NB4 (cell line): ENCODE measurements around the gene TACR1.

Source experiments
- MYC ChIP-seq: IDR thresholded peaks from 2 replicates; pipeline ENCODE4 v1.6.1; 2011; ENCODE audit warnings: low read depth, low read length
- POLR2A ChIP-seq: IDR thresholded peaks from 2 replicates; pipeline ENCODE4 v1.6.1; 2011; ENCODE audit warnings: mild to moderate bottlenecking; ENCODE audit not compliant: insufficient read length; ENCODE audit errors: extremely low read depth
- TF ChIP-seq, protein P1 (sequence below): IDR thresholded peaks from one replicate; pipeline ENCODE4 v1.5.1; 2012; ENCODE audit warnings: low read depth, low read length
- TF ChIP-seq, protein P2 (sequence below): IDR thresholded peaks from 2 replicates; pipeline ENCODE4 v1.6.1; 2011; ENCODE audit warnings: low read depth, low read length

DNA sequence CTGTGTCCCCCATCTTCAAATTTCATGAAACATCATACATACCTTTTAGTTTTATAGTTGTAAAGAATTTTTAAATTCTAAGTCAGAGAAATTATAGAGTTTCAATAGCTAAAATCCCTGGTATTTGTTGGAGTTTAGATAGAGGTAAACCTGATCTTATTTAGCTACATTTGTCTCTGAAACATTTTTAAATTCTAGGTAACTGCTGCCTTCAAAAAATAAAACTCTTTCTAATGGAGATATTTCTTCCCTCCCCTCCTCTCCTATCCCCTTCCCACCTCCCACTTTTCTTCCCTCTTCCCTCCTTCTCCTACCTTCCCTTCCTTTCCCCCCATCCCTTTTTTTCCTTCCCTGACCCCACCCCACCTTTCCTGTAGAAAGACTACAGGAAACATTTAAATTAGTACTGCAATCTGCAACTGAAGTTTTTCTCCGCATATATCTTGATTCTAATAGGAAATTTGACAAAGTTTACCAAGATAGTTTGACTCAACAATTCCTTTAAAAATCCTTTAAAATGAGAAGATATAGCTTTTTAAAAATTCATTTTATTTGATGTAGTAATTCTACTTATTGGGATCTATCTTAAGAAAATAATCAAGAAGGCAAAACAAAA is 4.1 kb downstream of the TACR1 start:
- TF ChIP-seq POLR2A (no peak), MYC (no peak)
- TF ChIP-seq, protein P1, sequence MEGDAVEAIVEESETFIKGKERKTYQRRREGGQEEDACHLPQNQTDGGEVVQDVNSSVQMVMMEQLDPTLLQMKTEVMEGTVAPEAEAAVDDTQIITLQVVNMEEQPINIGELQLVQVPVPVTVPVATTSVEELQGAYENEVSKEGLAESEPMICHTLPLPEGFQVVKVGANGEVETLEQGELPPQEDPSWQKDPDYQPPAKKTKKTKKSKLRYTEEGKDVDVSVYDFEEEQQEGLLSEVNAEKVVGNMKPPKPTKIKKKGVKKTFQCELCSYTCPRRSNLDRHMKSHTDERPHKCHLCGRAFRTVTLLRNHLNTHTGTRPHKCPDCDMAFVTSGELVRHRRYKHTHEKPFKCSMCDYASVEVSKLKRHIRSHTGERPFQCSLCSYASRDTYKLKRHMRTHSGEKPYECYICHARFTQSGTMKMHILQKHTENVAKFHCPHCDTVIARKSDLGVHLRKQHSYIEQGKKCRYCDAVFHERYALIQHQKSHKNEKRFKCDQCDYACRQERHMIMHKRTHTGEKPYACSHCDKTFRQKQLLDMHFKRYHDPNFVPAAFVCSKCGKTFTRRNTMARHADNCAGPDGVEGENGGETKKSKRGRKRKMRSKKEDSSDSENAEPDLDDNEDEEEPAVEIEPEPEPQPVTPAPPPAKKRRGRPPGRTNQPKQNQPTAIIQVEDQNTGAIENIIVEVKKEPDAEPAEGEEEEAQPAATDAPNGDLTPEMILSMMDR, result no peak
- TF ChIP-seq, protein P2, sequence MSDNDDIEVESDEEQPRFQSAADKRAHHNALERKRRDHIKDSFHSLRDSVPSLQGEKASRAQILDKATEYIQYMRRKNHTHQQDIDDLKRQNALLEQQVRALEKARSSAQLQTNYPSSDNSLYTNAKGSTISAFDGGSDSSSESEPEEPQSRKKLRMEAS, result no peak
